Epithelial cell of proximal tubule (primary cell): ENCODE data around the gene GNG12. TPM values are rescaled to one million over a fixed set of nuclear protein-coding genes. Genes with fewer than 3 reads are reported as not detected.

ENCODE experiments used
- DNase-seq: peaks from one replicate; pipeline ENCODE4 v3.0.0-alpha.2; 2011; ENCODE audit warnings: low read depth
- H3K4me3 ChIP-seq: 2 replicates; pipeline ENCODE4 v1.5.1; 2011; ENCODE audit warnings: low read depth, mild to moderate bottlenecking, low read length
- total RNA-seq: library from RNA; depleted of rRNA; stranded (reverse); fragments of >200 nt; gene quantifications from 2 replicates; pipeline ENCODE4 v1.2.3, GENCODE V29; 2015
- TF ChIP-seq, protein P1 (sequence below): conservative IDR thresholded peaks from 2 replicates; pipeline ENCODE4 v1.5.1; 2012; ENCODE audit warnings: low read depth, mild to moderate bottlenecking, low read length

Gene GNG12
- total RNA-seq, 1 donor from 2014 or later, result 67.1 TPM

DNA sequence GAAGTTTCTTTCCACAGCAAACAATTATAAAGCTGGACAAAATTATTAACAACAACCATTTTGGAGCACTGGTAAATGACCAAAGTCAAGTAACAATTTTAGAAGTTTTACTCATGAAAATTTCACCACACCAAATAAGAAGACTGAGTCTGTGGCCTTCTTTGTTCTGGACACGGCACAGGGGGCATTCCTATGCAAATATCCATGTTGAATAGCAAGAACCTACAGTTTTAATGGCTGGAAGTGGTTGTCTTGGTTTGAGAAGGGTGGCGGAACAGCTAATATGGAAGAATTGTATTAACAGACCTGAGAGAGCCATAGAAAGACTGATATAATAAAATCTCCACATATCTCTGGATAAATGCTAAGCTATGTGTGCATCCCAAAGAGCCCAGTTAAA is 177.7 kb downstream of the GNG12 start:
- H3K4me3 ChIP-seq, result no peak overlapping the region
- DNase-seq, result no peak
- TF ChIP-seq, protein P1, sequence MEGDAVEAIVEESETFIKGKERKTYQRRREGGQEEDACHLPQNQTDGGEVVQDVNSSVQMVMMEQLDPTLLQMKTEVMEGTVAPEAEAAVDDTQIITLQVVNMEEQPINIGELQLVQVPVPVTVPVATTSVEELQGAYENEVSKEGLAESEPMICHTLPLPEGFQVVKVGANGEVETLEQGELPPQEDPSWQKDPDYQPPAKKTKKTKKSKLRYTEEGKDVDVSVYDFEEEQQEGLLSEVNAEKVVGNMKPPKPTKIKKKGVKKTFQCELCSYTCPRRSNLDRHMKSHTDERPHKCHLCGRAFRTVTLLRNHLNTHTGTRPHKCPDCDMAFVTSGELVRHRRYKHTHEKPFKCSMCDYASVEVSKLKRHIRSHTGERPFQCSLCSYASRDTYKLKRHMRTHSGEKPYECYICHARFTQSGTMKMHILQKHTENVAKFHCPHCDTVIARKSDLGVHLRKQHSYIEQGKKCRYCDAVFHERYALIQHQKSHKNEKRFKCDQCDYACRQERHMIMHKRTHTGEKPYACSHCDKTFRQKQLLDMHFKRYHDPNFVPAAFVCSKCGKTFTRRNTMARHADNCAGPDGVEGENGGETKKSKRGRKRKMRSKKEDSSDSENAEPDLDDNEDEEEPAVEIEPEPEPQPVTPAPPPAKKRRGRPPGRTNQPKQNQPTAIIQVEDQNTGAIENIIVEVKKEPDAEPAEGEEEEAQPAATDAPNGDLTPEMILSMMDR, result no peak

DNA sequence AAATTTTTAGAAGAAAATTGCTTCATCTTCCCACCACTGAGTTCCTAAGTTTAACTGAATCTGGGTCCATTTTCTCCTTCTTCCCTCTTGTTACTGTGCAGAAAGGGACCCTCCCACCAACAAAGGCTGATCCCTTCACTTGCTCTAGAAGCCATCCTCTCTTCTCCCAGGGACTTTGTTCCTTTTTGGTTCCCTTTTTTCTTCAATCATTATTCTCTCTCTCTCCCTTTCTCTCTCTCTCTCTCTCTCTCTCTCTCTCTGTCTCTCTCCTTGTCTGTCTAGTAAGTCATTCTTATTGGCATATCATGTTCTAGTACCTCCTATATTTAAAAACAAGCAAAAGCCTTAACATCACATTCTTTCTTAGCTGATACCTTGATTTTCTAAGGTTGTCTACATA is 180.0 kb downstream of the GNG12 start:
- TF ChIP-seq, protein P1, result no peak
- no peak overlapping the region for H3K4me3 ChIP-seq
- DNase-seq, result no peak

DNA sequence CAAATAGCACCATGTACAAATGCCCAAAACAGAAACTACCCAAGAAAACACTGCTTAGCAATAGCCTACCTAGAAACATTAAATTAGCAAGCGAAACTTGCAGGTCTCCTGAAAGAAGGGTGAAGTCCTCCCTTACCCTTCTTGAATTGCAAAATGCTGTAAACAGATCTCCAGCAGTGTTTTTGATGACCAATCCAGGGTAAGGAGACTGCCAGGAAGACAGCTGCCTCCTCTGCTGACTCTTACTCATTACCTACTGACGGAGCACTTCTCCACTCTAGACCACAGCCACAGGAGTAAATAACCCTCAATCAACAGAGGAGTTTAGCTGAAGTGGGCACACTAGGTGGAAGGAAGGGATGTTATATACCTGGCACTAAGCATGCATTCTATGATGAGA is 180.5 kb downstream of the GNG12 start:
- DNase-seq, result peak; percentile 92
- TF ChIP-seq, protein P1, result no peak
- H3K4me3 ChIP-seq, result no peak overlapping the region

Other genes starting within 250 kb of the GNG12 start
- gene GADD45A, start 148.3 kb downstream of the GNG12 start, total RNA-seq, result 67.3 and 151 TPM in 2 replicates
- 2.1 TPM in 1 of 2 replicates, not detected in the other for gene DIRAS3, start 217.2 kb upstream of the GNG12 start, total RNA-seq